B cell (primary cell): ENCODE measurements around the gene MED12L. TPM values are rescaled to one million over a fixed set of nuclear protein-coding genes. Genes with fewer than 3 reads are reported as not detected.

ENCODE experiments used
- ATAC-seq: fragments of 200-7000 bp; cut with Tn5 transposase; one replicate; pipeline ENCODE4 v1.10.0; 2021; ENCODE audit warnings: low read depth, mild to moderate bottlenecking, moderate number of reproducible peaks, moderate library complexity
- CTCF ChIA-PET: fragments of 350-600 bp; sonication (Branson Sonifier 250); formaldehyde crosslinking; loops from one replicate; lab custom pipeline; 2021; ENCODE audit warnings: antibody characterized with exemption, inconsistent platforms; lab: Charles Lee
- POLR2A ChIA-PET: fragments of 350-600 bp; sonication (Branson Sonifier 250); formaldehyde crosslinking; loops from one replicate; lab custom pipeline; 2021; ENCODE audit warnings: antibody characterized with exemption; lab: Charles Lee
- DNase-seq: peaks from one replicate; pipeline ENCODE4 v3.0.0; 2013
- H2AFZ ChIP-seq: 2 replicates; pipeline ENCODE4 v1.6.1; 2012; ENCODE audit warnings: mild to moderate bottlenecking, low read depth, low read length; ENCODE audit not compliant: insufficient read depth, poor library complexity, severe bottlenecking
- H3K27ac ChIP-seq, 2 donors: 1 replicate in 1 of 2; 2 replicates in 1 of 2; pipeline ENCODE4 v1.5.1; 2012 to 2013; ENCODE audit warnings: low read length in 2 of 2, mild to moderate bottlenecking in 2 of 2, moderate library complexity in 1 of 2
- H3K27me3 ChIP-seq, 4 experiments: fragments of 200-600 bp in 1 of 4; sonication (generic) in 1 of 4; replicated peaks in 1 of 4; 1 replicate in 2 of 4; 2 replicates in 2 of 4; pipeline versions ENCODE4 v1.6.1 to v1.7.0; 2013 to 2016; ENCODE audit warnings: low read length in 3 of 4, mild to moderate bottlenecking in 2 of 4, mixed read lengths in 1 of 4, moderate library complexity in 1 of 4; ENCODE audit not compliant: insufficient read depth in 4 of 4, control insufficient read depth in 3 of 4; ENCODE audit errors: control extremely low read depth in 1 of 4
- H3K36me3 ChIP-seq, 2 experiments: replicated peaks in 1 of 2; 1 replicate in 1 of 2; 2 replicates in 1 of 2; pipeline versions ENCODE4 v1.6.1 to v1.7.1; 2013; ENCODE audit warnings: low read length in 1 of 2; ENCODE audit not compliant: insufficient read depth in 2 of 2, control insufficient read depth in 1 of 2; ENCODE audit errors: control extremely low read depth in 1 of 2, extremely low read depth in 1 of 2
- H3K4me1 ChIP-seq, 2 donors: fragments of 200-600 bp in 1 of 2; sonication (generic) in 1 of 2; 1 replicate in 1 of 2; 2 replicates in 1 of 2; pipeline versions ENCODE4 v1.5.1 to v1.6.1; 2013 to 2017; ENCODE audit warnings: low read length in 2 of 2; ENCODE audit not compliant: control insufficient read depth in 2 of 2, insufficient read depth in 2 of 2
- H3K4me2 ChIP-seq: replicated peaks from 2 replicates; pipeline ENCODE3; 2012; ENCODE audit warnings: mild to moderate bottlenecking, low read depth, low read length; ENCODE audit not compliant: poor library complexity, severe bottlenecking
- H3K4me3 ChIP-seq, 5 experiments: fragments of 200-600 bp in 1 of 5; sonication (generic) in 1 of 5; 1 replicate in 3 of 5; 2 replicates in 2 of 5; pipeline versions ENCODE4 v1.5.1 to v1.7.0; 2011 to 2016; ENCODE audit warnings: low read length in 4 of 5, mild to moderate bottlenecking in 4 of 5, low read depth in 2 of 5, control low read depth in 1 of 5, moderate library complexity in 1 of 5; ENCODE audit not compliant: insufficient read depth in 1 of 5; ENCODE audit errors: control extremely low read depth in 1 of 5, extremely low read depth in 1 of 5
- H3K79me2 ChIP-seq: fragments of 200-600 bp; sonication (generic); one replicate; pipeline ENCODE4 v1.6.0; 2016; ENCODE audit warnings: low read length; ENCODE audit not compliant: control insufficient read depth, insufficient read depth
- H3K9ac ChIP-seq: fragments of 200-600 bp; sonication (generic); 2 replicates; pipeline ENCODE4 v1.6.1; 2017; ENCODE audit warnings: mild to moderate bottlenecking, low read length, moderate library complexity
- H3K9me3 ChIP-seq, 3 donors: one replicate each; pipeline versions ENCODE4 v1.6.1 to v1.7.1; 2013; ENCODE audit warnings: low read length in 2 of 3; ENCODE audit not compliant: control insufficient read depth in 2 of 3, insufficient read depth in 1 of 3; ENCODE audit errors: control extremely low read depth in 1 of 3
- H4K20me1 ChIP-seq: 2 replicates; pipeline ENCODE4 v1.6.0; 2012; ENCODE audit warnings: mild to moderate bottlenecking, low read length; ENCODE audit not compliant: insufficient read depth, control insufficient read depth, poor library complexity, severe bottlenecking
- H3K27ac Mint-ChIP-seq: one replicate; pipeline ENCODE4 v1.8.0; 2021; ENCODE audit warnings: mixed read lengths
- H3K27me3 Mint-ChIP-seq: one replicate; pipeline ENCODE4 v1.8.0; 2021; ENCODE audit warnings: mixed read lengths
- H3K4me1 Mint-ChIP-seq: one replicate; pipeline ENCODE4 v1.8.0; 2021; ENCODE audit warnings: mixed read lengths
- H3K4me3 Mint-ChIP-seq: one replicate; pipeline ENCODE4 v1.8.0; 2021; ENCODE audit warnings: mixed read lengths
- H3K9me3 Mint-ChIP-seq: one replicate; pipeline ENCODE4 v1.8.0; 2022; ENCODE audit warnings: mixed read lengths; ENCODE audit not compliant: insufficient read depth
- CTCF ChIP-seq: fragments of 200-600 bp; IDR thresholded peaks from one replicate; pipeline ENCODE4 v1.8.0; 2022; ENCODE audit warnings: antibody characterized with exemption, mild to moderate bottlenecking
- EZH2 ChIP-seq: IDR thresholded peaks from 2 replicates; pipeline ENCODE4 v1.6.1; 2012; ENCODE audit warnings: borderline replicate concordance, low read depth, mild to moderate bottlenecking, moderate library complexity, low read length; ENCODE audit not compliant: insufficient read depth, poor library complexity, severe bottlenecking
- WGBS: methylation state at CpG from one replicate; pipeline ENCODE4 v1.1.5; 2013; ENCODE audit warnings: missing lambda C conversion rate; ENCODE audit not compliant: insufficient coverage; 5-methylcytosine and 5-hydroxymethylcytosine counted together
- intact Hi-C: fragments of 100-400 bp; cut with micrococcal nuclease; formaldehyde crosslinking; loops from one replicate; pipeline ENCODE4 v1.10.0; 2022
- polyA plus RNA-seq: library from polyadenylated mRNA; depleted of rRNA; stranded (reverse); fragments of >200 nt; gene quantifications from 2 replicates; pipeline ENCODE4 v1.2.3, GENCODE V29; 2012
- total RNA-seq, 2 donors: library from RNA; stranded (reverse); fragments of 120-200 nt in 1 of 2; gene quantifications; 1 replicate in 1 of 2; 2 replicates in 1 of 2; pipeline versions ENCODE4 v1.2.3 to v1.2.4, GENCODE V29; 2013 to 2022

MED12L gene
- total and polyA plus RNA-seq, 2 donors (not counting 1 experiment from before 2014, with no cell fraction given): 0.07 to 0.30 TPM

- no peaks in the 10 kb centered on the region for H3K9me3 Mint-ChIP-seq
- Histone ChIP-seq H3K4me3 (no peak overlapping the region), H3K36me3 (no peaks in the 10 kb centered on the region), H3K79me2 (no peaks in the 10 kb centered on the region), H3K9ac (no peak overlapping the region), H4K20me1 (no peaks in the 10 kb centered on the region), H3K4me2 (no peak overlapping the region), H3K27ac (no peak overlapping the region), H2AFZ (no peak overlapping the region), H3K4me1 (no peaks in the 10 kb centered on the region), H3K27me3 (peaks cover 0 to 6% (median 1%) of the 10 kb centered on the region in 4 experiments), H3K9me3 (no peaks in the 10 kb centered on the region)
- intact Hi-C loops: no loop called here
- POLR2A ChIA-PET: no interaction called here
- ATAC-seq: no peak
- H3K27me3 Mint-ChIP-seq: peaks cover 18% of the 10 kb centered on the region
- WGBS: 100% methylated on average over 1 of the region's 4 CpGs
- no peak overlapping the region for H3K4me3 Mint-ChIP-seq
- H3K27ac Mint-ChIP-seq: no peak overlapping the region
- H3K4me1 Mint-ChIP-seq: no peaks in the 10 kb centered on the region
- CTCF ChIA-PET: no interaction called here
- TF ChIP-seq CTCF (no peak), EZH2 (no peak)
- no peak for DNase-seq
Observed at GRCh38 chr3:151052346-151052745, 33.1 kb upstream of the MED12L start.

- no peaks in the 10 kb centered on the region for H3K79me2 ChIP-seq
- H3K9ac ChIP-seq: no peak overlapping the region
- ChIA-PET CTCF (no interaction called here), POLR2A (no interaction called here)
- Mint-ChIP-seq H3K27me3 (peaks cover 18% of the 10 kb centered on the region), H3K4me1 (no peaks in the 10 kb centered on the region), H3K27ac (no peak overlapping the region), H3K4me3 (no peak overlapping the region), H3K9me3 (no peaks in the 10 kb centered on the region)
- H3K9me3 ChIP-seq: no peaks in the 10 kb centered on the region
- no peaks in the 10 kb centered on the region for H4K20me1 ChIP-seq
- H3K4me1 ChIP-seq: no peaks in the 10 kb centered on the region
- H3K27me3 ChIP-seq: peaks cover 0 to 6% (median under 1%) of the 10 kb centered on the region in 4 experiments
- no peak overlapping the region for H3K4me3 ChIP-seq
- WGBS: no CpG with 5 or more reads among the region's 3 CpGs
- no peak overlapping the region for H3K27ac ChIP-seq
- H2AFZ ChIP-seq: no peak overlapping the region
- no peak for TF ChIP-seq EZH2
- no peaks in the 10 kb centered on the region for H3K36me3 ChIP-seq
- ATAC-seq: no peak
- H3K4me2 ChIP-seq: no peak overlapping the region
- no peak for DNase-seq
- intact Hi-C loops: no loop called here
Observed at GRCh38 chr3:151052756-151053155, 32.7 kb upstream of the MED12L start.
